HuH-7 (cell line): ENCODE results near the gene ZNF444.

Experiments
- DNase-seq: peaks from one replicate; pipeline ENCODE4 v3.0.0; 2011; ENCODE audit warnings: low spot score

Gene ZNF444

DNA sequence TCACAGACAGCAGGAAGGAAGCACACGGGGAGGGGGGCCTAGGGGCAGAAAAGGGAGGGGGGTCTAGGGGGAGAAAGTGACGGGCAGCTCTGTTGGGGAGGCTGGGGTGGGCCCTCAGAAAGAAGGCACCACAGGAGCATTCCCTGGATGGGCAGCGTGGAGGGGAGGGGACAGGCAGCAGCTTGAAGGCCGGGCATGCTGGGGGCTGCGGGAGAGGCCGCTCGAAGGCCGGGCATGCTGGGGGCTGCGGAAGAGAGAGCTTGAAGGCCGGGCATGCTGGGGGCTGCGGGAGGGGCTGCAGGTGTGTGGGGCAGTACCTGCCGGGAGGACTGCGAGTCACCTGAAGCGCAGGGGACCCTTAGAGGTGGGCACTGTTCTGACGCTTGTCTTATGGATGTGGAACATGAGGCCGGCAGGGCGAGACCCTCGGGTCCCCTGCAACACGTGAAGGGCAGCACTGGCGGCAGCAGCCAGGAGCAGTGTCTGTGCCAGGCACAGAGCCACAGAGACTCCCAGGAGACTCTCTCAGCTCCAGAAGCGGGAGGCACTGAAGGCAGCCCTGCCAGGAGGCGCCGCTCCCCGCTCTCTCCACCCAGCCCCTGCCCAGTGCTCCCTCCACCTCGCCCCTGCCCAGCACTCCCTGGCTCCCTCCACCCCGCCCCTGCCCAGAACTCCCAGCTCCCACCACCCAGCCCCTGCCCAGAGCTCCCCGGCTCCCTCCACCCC is 33.3 kb upstream of the ZNF444 start:
- DNase-seq: no peak

DNA sequence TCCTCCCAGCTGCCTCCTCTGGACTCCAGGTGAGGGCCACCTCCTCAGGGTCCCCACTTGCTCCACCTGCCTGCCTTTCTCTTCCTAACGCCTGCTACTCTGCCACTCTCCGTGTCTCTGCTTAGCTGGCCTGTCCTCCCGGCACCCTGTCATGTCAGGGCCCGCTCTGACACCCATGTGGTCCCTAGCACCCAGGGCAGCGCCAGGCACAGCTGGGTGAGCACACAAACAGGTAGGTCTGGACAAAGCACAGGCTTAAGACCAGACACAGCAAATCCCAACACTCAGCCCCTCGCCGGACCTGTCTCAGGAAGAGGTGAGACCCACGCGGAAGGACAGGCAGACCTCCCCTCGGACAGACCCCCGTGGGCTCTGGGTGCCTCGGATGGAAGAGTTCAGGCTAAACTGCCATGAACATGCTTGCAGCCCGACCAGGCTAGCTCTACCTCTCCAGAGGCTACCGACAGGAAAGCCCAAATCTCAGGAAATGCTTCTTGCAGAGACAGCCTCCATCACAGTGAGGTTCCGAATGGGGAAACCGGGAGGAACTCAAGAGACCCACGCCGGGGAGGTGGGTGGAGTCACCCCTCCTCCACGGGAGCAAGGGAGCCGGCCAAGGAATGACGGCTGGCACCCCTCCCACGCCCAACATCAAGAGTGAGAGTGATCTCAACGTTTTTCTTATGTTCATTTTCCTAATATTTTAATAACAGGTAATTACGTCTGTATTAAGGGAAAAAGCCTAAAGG is 32.5 kb upstream of the ZNF444 start:
- DNase-seq: no peak

DNA sequence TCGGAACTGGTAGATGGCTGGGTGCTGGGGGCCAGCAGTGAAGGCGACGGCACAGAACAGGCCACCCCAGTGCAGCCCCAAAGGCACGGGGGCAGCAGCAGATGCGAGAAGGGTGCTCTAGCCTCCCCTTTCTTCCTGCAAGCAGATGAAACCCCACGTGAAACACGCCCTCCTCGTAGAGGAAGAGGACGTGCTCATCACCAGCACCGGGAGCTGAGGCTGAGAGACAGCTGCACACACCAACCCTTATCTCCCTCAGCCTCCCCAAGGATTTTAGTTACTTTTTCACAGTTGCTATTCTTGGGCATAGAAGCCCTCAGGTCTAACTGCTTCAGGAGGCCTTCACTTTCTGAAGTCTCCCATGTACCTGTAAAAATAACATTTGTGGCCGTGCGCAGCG is 31.9 kb upstream of the ZNF444 start:
- no peak for DNase-seq

DNA sequence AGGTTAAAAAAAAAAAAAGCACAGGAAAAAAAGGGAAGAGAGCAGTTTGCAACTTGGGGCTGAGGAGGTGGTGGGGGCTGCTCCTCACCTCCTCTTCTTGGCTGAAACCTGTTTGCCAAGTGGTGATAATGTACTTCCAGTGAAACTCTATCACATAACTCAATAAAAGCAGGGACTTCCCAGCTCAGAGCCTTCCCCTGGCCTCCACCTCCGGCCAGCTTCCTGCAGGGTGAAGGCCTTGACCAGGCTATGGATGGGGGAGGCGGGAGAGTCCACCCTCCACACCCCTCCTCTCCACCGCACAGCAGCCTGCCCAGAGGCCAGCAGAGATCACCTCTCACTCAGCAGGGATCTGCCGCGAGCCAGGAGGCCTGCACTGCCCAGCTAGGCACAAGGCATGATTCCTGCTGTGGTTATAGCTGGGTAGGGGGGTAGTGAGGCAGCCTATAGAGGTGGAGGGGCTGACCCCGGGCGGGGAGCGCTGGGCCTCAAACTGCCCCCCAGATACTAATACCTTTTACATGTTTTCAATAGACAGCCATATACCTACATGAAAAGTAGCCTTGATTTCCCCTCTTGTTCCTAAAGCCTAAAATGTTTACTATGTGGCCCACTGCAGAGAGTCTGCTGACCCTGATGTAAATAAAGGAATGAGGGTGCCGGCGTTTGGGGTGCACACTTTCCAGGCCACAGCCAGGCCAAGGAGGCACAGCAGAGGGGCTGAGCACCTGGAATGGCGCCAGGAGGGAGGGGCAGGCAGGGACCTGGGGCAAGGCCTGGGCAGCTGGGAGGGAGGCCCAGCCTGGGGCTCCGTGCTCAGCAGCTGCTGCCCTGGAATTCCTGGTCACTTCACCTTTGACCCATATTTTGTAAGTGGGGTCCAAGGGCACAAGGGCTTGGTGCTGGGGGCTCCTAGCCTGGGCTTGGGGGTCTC is 30.3 kb upstream of the ZNF444 start:
- peak; percentile 94 for DNase-seq

DNA sequence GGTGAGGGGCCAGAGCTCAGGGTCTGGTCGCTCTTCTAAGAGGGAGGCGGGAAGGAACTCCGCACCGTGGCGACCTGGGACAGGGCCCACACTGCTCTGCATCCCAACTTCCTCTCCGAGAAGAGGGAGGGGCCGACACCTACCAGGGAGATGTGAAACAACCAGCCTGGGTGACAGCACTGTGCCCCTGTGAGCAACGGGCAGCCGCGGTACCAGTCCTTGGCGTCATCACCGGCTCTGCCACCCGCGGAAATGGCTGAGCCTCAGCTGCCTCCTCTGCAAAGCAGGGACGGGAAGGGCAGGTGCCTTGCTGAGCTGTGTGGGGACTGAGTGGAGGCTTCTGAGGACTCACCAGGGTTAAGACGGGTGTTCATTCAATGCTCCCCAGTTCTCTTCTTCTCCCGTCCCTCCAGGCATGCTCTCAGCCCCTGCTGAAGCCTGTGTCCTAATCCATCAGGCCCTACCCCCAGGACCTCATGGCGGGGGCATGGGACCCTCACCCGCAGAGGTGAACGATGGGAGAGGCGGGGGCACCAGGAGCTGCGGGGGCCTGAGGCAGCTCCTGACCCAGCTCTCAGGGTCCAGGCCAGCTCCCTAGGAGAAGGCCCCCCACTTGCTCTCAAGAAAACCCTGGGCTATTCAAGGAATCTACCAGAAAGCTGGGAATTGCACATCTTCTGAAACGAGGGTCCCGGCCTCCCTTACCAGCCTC is 29.3 kb upstream of the ZNF444 start:
- DNase-seq: no peak

DNA sequence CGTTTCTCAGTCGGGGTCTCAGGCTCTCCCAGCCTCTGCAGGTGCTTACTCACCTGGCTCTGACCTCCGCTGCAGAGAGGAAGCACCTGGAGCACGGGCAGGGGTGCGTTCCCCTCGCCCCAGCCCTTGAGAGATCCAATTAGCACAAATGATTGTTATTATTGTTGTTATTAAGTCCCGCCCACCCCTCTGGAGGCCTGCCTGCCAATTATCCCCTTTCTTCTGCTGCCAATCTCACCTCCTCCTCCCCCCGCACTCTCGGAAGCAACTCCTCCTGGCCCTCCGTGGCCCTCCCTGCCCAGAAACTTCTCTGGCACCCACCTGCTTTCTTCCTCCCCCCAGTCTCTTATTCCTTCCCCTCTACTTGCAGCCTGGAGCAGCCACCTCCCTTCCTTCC is 28.8 kb upstream of the ZNF444 start:
- no peak for DNase-seq

DNA sequence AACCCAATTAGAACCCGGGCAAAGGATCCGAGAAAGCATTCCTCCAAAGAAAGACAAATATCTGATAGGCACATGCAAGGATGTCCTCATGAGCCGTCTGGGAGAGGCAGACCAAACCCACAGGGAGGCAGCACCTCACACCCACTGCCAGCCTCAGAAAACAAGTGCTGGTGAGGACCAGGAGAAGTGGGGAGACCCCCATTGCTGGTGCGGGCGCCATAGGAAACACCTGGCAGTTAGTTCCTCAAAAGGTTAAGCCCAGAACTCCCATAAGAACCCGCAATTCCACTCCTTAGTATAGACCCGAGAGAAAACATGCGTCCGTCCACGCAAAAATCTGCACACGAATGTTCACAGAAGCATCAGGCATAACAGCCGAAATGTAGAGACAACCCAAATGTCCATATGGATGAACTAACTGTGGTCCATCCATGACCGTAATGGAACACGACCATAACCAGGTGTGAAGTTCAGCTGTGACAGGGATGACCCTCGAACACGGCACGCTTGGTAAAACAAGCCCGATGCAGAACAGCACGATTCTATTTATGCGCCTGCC is 27.9 kb upstream of the ZNF444 start:
- DNase-seq: no peak

DNA sequence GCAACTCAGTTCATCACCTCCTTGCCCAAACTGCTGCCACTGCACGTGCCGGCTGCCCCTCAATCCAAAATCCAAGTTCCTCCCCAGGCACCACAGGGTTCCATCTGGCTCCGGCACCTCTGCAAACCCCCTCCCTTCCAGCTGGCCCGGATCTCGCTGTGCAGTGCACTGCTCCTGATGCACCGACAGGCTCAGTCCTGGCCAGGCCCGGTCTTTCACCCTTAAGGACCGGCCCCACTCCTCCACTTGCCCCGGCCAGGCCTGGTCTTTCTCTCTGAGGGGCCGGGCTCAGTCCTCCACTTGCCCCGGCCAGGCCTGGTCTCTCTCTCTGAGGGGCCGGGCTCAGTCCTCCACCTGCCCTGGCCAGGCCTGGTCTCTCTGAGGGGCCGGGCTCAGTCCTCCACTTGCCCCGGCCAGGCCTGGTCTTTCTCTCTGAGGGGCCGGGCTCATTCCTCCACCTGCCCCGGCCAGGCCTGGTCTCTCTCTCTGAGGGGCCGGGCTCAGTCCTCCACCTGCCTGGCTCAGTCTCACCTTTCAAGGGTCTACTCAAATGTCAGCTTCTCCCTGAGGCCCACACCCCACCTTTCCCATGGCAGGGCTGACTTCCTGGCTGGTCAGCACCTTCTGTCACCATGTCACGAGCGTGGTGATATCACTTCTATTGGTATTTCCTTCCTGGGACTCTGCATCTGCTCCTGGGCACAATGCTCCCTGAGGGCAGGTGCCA is 26.9 kb upstream of the ZNF444 start:
- no peak for DNase-seq

DNA sequence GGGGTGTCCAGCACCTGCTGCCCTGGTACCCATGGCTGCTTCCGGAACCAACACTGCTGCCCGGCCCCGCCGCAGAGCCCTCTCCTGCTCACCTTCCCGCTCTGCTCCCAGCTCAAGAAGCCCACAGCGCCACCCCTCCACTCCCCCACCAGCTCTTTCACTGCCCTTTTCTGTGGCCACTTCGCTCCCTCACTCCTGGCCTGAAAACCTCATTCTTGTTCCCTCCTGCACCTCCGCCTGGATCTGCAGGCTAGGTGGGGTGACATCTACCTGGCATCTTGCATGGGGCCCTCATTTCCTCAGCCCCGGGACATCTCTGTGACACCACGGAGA is 26.3 kb upstream of the ZNF444 start:
- no peak for DNase-seq

DNA sequence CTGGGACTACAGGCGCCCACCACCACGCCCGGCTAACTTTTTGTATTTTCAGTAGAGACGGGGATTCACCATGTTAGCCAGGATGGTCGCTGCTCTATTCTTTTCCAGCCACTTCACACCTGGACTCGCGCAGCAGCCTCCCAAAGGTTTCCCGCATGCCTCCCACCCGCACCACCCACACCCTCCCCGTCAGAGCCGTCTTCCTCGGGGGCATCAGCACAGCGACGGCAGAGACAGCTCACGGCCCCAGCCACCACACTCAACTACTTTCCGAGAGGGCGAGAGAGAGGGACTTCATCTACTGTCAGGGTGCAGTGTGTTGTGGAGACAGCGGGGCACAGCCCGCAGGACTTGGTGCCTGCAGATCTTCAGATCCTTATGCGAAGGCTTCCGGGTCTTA is 25.6 kb upstream of the ZNF444 start:
- DNase-seq: no peak

DNA sequence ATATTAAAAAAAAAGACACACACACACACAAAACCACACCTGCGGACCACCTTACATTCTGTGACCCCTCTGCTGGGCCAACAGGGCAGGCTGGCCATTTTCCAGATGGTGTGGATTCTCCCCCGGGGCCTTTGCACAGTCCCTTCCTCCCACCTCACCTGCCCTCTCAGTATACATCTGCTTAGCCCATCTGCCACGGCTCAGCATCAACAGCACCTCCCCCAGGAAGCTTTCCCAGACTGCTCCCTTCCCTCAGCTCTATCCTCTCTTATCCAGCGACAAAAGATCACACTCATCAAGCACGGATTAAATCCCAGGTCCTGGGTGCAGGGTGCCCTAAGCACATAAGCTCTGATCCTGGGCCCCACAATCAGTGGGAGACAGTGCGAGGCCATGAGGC is 24.5 kb upstream of the ZNF444 start:
- DNase-seq: no peak

DNA sequence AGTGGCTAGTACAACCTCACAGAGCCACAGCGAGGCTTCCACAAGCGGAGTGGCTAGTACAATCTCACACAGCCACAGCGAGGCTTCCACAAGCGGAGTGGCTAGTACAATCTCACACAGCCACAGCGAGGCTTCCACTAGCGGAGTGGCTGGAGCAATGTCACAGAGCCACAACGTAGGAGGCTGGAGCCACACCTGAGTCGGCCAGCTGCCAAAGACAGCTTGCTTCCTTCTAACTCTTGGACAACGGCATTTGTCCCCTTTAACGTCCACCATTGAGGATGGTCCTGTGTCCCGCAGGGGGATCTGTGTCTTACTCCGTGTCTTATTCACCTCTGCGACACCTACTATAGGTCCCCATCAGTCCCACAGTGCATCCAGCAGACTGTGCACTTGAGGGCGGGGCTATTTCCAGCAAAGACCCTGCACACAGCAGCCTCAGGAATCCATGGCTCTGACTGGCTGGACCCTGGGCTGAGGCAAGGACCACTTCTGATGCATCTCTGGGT is 23.7 kb upstream of the ZNF444 start:
- DNase-seq: no peak

DNA sequence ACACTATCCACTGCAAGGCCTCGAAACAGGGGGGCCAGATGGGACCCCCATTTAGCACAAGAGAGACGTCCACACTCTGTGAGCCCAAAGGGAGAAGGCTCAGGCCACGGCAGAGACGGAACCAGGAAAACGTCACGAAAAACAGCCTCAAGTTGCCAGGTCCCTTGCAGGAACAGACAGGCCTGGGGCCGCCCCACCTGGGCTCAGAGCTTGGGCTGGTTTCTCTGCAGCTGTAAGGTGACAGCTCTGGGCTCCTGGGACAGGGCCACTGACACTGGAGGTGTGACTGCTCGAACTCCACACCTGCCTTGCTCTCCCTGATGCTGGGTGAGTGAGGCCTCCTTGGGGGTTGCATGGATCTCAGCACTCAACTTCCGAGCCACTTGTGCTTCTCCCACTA is 23.2 kb upstream of the ZNF444 start:
- DNase-seq: no peak

DNA sequence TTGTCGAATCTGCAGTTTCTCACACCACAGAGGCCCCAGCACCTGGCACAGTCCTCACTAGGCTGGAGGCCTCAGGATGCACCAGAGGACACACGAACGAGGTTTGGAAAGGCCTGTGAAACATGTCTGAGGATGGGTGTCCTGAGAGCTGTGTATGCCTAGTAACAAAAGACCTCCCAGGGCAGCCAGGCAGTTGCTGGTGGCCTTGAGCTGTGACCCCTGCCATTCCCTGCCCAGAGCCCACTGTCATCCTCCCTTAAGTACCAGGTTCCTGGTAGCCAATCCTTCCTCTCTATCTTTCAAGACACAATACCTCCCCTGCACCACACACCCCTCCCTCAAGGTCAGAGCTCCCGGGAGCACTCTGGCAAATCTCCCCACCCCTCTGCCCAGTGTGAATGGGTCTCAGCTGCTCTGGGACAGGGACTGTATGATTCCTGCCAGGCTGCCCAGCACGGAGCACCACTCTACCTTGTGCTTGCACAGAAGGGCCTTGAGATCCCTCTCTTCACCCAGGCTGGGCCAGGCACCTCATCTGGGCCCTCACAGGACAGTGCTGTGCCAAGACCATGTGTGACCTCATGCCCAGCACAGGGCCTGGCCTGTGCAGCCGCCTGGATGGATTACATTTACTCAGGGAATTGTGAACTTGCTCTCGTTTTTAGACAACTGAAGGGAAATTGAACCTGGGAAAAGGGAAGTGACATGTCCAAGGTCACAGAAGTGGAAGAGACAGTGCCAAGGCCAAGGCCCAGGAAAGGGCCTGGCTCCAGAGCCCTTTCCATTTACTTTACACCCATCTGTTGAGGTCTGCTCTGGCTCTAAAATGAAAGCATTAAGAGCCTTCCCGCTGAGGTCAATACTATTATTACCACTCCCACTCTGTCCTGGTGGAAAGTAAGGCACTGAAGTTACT is 22.2 kb upstream of the ZNF444 start:
- no peak for DNase-seq

DNA sequence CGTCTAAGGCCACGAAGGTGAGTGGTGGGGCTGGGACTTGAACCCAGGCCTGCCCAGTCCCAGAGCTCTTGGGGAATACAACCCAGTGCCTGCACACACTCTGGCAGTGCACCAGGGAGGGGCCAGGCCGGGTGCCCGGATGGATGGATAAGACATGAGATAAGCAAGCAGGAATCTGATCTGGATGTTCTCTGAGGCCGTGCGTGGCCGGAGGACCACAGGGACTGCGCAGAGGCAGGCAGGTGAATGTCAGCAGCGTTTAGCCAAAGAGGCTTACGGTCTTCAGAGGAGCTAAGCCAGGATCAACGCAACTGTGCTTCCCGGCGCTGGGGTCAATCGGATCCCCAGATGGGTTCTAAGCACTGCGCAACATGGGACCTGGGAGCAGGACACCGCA is 21.5 kb upstream of the ZNF444 start:
- DNase-seq: no peak

DNA sequence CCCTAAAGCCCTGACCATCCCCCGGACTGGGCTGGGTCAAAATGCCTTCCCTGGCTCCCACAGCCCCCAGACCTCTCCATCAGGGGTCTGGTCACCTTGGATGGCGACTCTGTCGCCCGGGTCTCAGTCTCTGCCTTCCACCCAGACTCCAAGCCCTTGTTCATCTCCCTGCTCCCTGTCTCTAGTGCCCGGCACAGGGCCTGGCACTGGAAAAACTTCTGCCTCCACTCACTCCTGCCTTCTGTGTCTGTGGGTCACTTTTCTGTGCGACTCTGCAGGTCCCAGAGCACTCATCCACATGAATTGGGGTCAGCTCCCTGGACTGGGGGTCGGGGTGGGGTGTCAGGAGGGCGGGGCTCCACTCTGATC is 21.1 kb upstream of the ZNF444 start:
- DNase-seq: no peak

DNA sequence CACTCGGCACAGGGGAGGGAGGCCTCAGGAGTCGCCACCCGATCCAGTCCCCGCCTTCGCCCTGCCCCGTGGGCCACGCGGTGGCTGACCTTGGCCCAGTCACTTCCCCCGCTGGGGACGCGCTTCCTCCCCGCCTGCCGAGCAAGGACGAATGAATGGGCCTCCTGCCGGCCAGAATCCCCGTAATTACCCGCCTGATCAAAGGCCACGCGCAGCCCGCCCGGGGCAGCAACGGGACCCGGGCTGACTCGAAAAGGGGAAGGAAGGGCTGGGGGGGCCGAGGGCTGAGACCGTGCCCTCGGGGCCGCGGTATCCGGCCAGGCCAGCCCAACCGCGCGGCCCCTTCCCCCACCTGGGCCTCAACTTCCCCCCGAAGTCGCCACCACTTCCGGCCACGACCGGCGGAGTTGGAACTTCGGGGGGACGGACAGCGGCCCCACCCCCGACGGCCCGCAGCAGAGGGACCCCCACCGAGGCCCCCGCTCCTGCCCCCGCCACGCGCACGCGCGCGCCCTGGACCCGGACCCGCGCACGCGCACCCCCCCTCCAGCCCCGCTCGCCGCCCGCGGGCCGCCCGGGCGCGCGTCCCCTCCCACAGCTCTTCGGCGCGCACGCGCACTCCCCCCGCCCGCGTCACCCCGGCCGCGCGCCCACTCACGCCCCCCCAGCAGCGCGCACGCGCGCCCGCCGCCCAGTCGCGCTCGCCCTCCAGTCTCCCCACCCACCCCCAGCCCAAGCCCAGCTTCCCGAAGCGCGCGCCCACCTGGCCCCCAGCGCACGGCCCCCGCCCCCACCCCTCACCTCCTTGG is 20.5 kb upstream of the ZNF444 start:
- peak; percentile 96 for DNase-seq

DNA sequence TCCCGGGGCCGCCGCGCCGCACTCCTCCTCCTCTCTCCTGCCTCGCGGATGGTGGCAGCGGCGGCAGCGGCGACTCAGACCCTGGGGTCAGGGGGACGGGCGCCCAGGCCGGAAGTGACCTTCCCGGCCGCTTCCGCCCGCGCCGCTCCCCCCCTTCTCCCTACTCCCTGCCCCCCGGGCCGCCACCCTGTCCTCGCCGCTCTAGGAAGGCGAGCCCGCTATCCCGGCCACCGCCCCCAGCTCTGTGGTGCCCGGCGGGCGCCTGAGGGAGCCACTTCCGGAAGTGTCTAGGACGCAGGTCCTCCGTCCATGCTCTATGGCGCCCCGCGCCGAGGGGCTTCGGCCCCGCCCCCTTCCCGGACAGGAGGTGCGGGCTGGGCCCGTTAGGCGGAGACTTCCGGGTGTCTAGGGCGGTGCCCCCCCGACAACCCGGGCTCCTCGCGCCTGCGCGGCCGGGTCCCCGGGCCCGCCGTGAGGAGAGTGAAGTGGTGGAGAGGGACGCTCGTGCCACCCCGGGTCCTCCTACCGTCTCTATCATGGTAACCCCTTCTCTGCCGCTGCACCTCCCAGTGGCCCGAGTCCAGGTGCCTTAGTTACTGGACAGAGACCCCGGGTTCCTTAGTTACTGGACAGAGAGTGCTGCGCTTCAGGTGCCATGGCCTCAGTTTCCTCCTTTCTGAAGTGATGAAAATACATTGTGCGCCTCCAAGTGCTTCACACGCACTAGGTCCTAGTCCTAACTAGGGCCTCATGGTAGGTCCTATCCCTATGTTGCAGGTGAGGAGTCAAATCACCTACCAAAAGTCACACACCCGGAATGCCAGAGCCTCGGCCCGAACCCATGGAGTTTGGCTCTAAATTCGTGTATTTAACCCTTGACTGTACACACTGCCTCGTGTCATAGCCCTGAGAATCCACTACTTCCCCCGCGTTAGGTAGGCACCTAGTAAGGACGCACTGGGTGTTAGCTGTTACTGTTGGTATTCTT is 19.6 kb upstream of the ZNF444 start, which contains the start of gene ZNF787:
Gene ZNF787 (minus strand): TSS at position 116 of the 988 bp plus-strand sequence. CDS start 18,078 bp downstream, outside the sequence.
- DNase-seq: peak; percentile 99
